ENCODE results near the gene S100A7A. TPM values are rescaled to one million over a fixed set of nuclear protein-coding genes. Genes with fewer than 3 reads are reported as not detected.

The S100A7A gene
- total RNA-seq, 2 donors from 2014 or later = not detected

DNA sequence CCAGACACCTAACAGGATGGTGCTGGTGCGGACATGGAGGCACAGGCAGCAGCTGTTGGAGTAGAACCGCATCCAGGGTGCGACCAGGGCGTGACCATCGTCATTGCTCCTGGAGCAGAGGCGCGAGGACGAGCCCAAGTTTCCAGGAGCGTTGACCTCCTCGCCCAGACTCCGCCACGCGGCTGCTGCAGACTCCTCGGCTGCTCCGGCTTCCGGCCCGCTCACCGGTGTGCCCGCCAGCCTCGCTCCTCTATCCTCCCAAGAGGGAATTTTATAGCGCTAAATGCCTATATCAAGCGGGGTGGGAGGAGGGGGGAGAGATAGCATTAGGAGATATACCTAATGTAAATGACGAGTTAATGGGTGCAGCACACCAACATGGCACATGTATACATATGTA, 35.6 kb upstream of the S100A7A start:
- Mint-ChIP-seq H3K4me3 (no peak overlapping the region), H3K27ac (no peak overlapping the region), H3K9me3 (peaks cover 10% of the 10 kb centered on the region), H3K4me1 (no peaks in the 10 kb centered on the region), H3K36me3 (ENCODE audit: low read depth) (no peaks in the 10 kb centered on the region), H3K27me3 (ENCODE audit: insufficient read depth) (peaks cover 15% of the 10 kb centered on the region)
- peak; percentile 25 for DNase-seq
- H3K27me3 ChIP-seq (ENCODE audit: control insufficient read depth, insufficient read depth, low read length, poor library complexity, severe bottlenecking) = peaks cover 10% of the 10 kb centered on the region
- 88 to 95% methylated on average over 19 to 22 of the region's 23 CpGs for WGBS, 2 experiments (ENCODE audit: insufficient coverage in 1 of 2, insufficient read length in 1 of 2)
- no peak overlapping the region for H3K4me3 ChIP-seq (ENCODE audit: low read length)
- H3K9me3 ChIP-seq (ENCODE audit: control insufficient read depth, low read length) = peaks cover 6% of the 10 kb centered on the region
- H3K4me1 ChIP-seq (ENCODE audit: control insufficient read depth, insufficient read depth, low read length) = no peaks in the 10 kb centered on the region
- TF ChIP-seq, protein P1, sequence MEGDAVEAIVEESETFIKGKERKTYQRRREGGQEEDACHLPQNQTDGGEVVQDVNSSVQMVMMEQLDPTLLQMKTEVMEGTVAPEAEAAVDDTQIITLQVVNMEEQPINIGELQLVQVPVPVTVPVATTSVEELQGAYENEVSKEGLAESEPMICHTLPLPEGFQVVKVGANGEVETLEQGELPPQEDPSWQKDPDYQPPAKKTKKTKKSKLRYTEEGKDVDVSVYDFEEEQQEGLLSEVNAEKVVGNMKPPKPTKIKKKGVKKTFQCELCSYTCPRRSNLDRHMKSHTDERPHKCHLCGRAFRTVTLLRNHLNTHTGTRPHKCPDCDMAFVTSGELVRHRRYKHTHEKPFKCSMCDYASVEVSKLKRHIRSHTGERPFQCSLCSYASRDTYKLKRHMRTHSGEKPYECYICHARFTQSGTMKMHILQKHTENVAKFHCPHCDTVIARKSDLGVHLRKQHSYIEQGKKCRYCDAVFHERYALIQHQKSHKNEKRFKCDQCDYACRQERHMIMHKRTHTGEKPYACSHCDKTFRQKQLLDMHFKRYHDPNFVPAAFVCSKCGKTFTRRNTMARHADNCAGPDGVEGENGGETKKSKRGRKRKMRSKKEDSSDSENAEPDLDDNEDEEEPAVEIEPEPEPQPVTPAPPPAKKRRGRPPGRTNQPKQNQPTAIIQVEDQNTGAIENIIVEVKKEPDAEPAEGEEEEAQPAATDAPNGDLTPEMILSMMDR (conservative IDR thresholded peaks at IDR 0.05) = no peak
- no peak overlapping the region for H3K9ac ChIP-seq (ENCODE audit: extremely low read depth, low read length, poor library complexity, severe bottlenecking)
- no peak overlapping the region for H3K27ac ChIP-seq (ENCODE audit: low read depth, low read length)
- H3K36me3 ChIP-seq (ENCODE audit: control insufficient read depth, insufficient read depth, low read length) = no peaks in the 10 kb centered on the region

DNA sequence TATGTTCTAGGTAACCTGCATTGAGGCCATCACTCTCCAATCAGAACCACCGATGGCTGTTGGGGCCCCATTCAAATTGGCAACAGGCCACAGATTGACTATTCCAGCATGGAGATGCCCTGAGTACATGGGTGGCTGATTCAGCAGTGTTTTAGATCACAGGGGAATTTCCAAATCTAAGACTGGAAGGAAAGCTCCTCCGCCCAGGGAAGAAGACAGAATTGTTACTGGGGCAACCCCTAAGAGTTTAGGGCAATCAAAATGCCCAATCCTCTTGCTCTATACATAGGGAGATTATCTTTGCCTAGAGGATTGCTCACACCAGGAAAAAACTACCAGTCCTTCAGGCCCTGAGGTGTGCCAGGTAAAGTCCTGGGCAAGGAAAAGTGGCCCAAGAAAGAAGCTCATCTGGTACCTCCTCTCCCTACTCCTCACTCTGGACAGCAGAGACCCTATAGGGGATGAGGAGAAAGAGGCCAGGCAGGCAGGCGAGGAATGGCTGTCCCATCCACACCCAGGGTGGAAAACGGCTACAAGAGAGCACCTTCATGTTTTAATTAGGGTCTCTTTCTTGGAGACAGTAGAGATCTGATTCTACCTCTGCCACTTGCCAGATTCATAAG, 31.3 kb upstream of the S100A7A start:
- 83 to 87% methylated on average over 3 to 4 of the region's 4 CpGs for WGBS, 2 experiments (ENCODE audit: insufficient coverage in 1 of 2, insufficient read length in 1 of 2)
- Mint-ChIP-seq H3K4me1 (no peaks in the 10 kb centered on the region), H3K9me3 (peaks cover 10% of the 10 kb centered on the region), H3K27me3 (ENCODE audit: insufficient read depth) (peaks cover 18% of the 10 kb centered on the region), H3K27ac (no peak overlapping the region), H3K36me3 (ENCODE audit: low read depth) (no peaks in the 10 kb centered on the region), H3K4me3 (no peak overlapping the region)
- Histone ChIP-seq H3K27ac (ENCODE audit: low read depth, low read length) (no peak overlapping the region), H3K4me3 (ENCODE audit: low read length) (no peak overlapping the region), H3K27me3 (ENCODE audit: control insufficient read depth, insufficient read depth, low read length, poor library complexity, severe bottlenecking) (peaks cover 10% of the 10 kb centered on the region), H3K4me1 (ENCODE audit: control insufficient read depth, insufficient read depth, low read length) (no peaks in the 10 kb centered on the region), H3K9me3 (ENCODE audit: control insufficient read depth, low read length) (peaks cover 6% of the 10 kb centered on the region), H3K9ac (ENCODE audit: extremely low read depth, low read length, poor library complexity, severe bottlenecking) (no peak overlapping the region), H3K36me3 (ENCODE audit: control insufficient read depth, insufficient read depth, low read length) (no peaks in the 10 kb centered on the region)
- peak; percentile 17 for DNase-seq
- TF ChIP-seq, protein P1 (conservative IDR thresholded peaks at IDR 0.05) = no peak

DNA sequence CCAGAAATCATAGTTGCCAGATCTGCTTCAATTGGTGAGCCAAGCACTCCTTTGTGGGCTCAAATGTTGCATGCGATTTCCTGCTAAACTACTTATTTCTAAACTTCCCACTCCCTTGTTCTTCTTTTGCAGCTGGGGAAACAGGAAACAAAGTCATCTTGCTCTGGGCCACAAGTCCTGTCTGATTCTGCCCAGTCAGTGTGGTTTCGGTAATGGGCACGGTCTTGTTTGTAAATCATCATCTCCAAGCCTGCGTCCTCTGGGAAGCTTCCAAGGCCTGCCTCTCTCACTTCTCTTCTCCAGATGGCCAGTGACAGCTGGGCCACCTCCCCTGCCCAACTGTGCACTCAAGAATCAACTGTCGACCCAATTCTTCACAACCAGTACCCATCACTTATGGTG, 29.8 kb upstream of the S100A7A start:
- Mint-ChIP-seq H3K27ac (no peak overlapping the region), H3K27me3 (ENCODE audit: insufficient read depth) (peaks cover 17% of the 10 kb centered on the region), H3K9me3 (peaks cover 8% of the 10 kb centered on the region), H3K4me3 (no peak overlapping the region), H3K36me3 (ENCODE audit: low read depth) (no peaks in the 10 kb centered on the region), H3K4me1 (no peaks in the 10 kb centered on the region)
- no peak overlapping the region for H3K27ac ChIP-seq (ENCODE audit: low read depth, low read length)
- peak; percentile 14 for DNase-seq
- TF ChIP-seq, protein P1 (conservative IDR thresholded peaks at IDR 0.05) = no peak
- 86 to 92% methylated on average over 5 of the region's 5 CpGs for WGBS, 2 experiments (ENCODE audit: insufficient coverage in 1 of 2, insufficient read length in 1 of 2)
- H3K4me3 ChIP-seq (ENCODE audit: low read length) = no peak overlapping the region
- peaks cover 6% of the 10 kb centered on the region for H3K9me3 ChIP-seq (ENCODE audit: control insufficient read depth, low read length)
- no peak overlapping the region for H3K9ac ChIP-seq (ENCODE audit: extremely low read depth, low read length, poor library complexity, severe bottlenecking)
- no peaks in the 10 kb centered on the region for H3K36me3 ChIP-seq (ENCODE audit: control insufficient read depth, insufficient read depth, low read length)
- H3K4me1 ChIP-seq (ENCODE audit: control insufficient read depth, insufficient read depth, low read length) = no peaks in the 10 kb centered on the region
- H3K27me3 ChIP-seq (ENCODE audit: control insufficient read depth, insufficient read depth, low read length, poor library complexity, severe bottlenecking) = peaks cover 10% of the 10 kb centered on the region
